SK-N-SH treated with all-trans-retinoic acid at 6 μM for 48 hours (cell line): ENCODE results near the gene GPBP1.

ENCODE experiments used
- BACH2 ChIP-seq: fragments of 250-450 bp; sonication (Bioruptor Pico); IDR thresholded peaks from 2 replicates; pipeline ENCODE4 v1.9.0; 2021; ENCODE audit warnings: mild to moderate bottlenecking, borderline replicate concordance
- ISL1 ChIP-seq: fragments of 250-450 bp; sonication (Bioruptor Pico); IDR thresholded peaks from 2 replicates; pipeline ENCODE4 v2.1.2; 2022; ENCODE audit warnings: mild to moderate bottlenecking, moderate library complexity
- ZFP30 ChIP-seq: fragments of 450-650 bp; formaldehyde crosslinking; IDR thresholded peaks from 2 replicates; pipeline ENCODE4 v1.5.0; 2022; ENCODE audit warnings: mild to moderate bottlenecking, moderate library complexity
- ZNF70 ChIP-seq: fragments of 450-650 bp; formaldehyde crosslinking; IDR thresholded peaks from 2 replicates; pipeline ENCODE4 v1.5.0; 2020; ENCODE audit warnings: mild to moderate bottlenecking, moderate library complexity
- TF ChIP-seq, protein P1 (sequence below): fragments of 250-450 bp; sonication (Bioruptor Pico); IDR thresholded peaks from 2 replicates; pipeline ENCODE4 v1.5.1; 2020; ENCODE audit warnings: low read depth, mild to moderate bottlenecking, moderate library complexity
- TF ChIP-seq, protein P2 (sequence below): fragments of 250-450 bp; sonication (Bioruptor Pico); IDR thresholded peaks from 2 replicates; pipeline ENCODE4 v1.8.0; 2020; ENCODE audit warnings: mild to moderate bottlenecking, moderate library complexity, borderline replicate concordance

DNA sequence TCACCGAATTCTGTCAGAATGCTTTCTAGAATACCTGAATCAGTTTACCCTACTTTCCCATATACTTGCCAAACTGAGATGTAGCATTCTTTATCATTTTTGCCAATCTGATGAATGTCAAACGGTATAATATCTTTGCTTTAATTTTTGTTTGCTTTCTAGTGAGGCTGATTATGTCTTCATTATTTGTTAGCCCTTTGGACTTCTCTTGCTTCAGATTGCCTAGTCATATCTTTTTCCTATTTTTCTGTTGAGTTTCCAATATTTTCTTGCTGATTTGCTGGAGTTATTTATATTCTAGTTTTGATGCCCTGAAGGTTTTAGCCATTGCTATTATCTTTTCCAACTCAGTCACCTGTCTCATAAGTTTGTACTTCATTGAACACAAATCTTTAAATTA is 40.3 kb upstream of the GPBP1 start:
- TF ChIP-seq, protein P1, sequence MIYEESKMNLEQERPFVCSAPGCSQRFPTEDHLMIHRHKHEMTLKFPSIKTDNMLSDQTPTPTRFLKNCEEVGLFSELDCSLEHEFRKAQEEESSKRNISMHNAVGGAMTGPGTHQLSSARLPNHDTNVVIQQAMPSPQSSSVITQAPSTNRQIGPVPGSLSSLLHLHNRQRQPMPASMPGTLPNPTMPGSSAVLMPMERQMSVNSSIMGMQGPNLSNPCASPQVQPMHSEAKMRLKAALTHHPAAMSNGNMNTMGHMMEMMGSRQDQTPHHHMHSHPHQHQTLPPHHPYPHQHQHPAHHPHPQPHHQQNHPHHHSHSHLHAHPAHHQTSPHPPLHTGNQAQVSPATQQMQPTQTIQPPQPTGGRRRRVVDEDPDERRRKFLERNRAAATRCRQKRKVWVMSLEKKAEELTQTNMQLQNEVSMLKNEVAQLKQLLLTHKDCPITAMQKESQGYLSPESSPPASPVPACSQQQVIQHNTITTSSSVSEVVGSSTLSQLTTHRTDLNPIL = no peak
- TF ChIP-seq, protein P2, sequence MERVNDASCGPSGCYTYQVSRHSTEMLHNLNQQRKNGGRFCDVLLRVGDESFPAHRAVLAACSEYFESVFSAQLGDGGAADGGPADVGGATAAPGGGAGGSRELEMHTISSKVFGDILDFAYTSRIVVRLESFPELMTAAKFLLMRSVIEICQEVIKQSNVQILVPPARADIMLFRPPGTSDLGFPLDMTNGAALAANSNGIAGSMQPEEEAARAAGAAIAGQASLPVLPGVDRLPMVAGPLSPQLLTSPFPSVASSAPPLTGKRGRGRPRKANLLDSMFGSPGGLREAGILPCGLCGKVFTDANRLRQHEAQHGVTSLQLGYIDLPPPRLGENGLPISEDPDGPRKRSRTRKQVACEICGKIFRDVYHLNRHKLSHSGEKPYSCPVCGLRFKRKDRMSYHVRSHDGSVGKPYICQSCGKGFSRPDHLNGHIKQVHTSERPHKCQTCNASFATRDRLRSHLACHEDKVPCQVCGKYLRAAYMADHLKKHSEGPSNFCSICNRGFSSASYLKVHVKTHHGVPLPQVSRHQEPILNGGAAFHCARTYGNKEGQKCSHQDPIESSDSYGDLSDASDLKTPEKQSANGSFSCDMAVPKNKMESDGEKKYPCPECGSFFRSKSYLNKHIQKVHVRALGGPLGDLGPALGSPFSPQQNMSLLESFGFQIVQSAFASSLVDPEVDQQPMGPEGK = no peak
- TF ChIP-seq BACH2 (CRISPR knock-in tag) (no peak), ISL1 (CRISPR knock-in tag) (no peak), ZNF70 (no peak), ZFP30 (CRISPR knock-in tag) (no peak)
